Brain pericyte (primary cell): ENCODE data around the gene ATL1.
A peak's percentile ranks its signal among the peaks of the same experiment; 100 is the strongest.
"Not testable (repeated sequence)": the region's sequence is repeated elsewhere in the genome, so short reads cannot be mapped to it uniquely, and the experiment has no call there.

Experiments
- DNase-seq: peaks from one replicate; pipeline ENCODE4 v3.0.0-alpha.2; 2012; ENCODE audit warnings: low read depth, low spot score

The ATL1 gene

DNA sequence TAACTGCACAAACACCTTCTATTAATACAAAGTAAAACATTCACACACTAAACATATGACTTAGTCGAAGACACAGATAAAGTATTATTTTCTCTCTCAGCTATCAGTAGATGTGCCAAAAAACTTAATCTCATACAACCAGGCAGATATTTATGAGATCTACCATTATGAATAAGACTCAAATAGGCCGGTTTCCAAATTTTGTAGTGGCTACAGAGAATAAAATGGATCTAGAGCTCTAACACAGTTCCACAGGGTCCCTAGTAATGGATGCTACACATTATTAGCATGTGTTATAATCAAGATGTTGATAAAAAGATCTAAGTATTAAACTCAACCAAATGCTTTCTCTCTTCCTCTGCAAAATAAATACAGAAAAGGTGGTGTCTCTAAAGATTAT is 97.8 kb downstream of the ATL1 start:
- DNase-seq, result no peak

- DNase-seq, result peak; percentile 30
Measured at GRCh38 chr14:50658203-50658602, 98.3 kb downstream of the ATL1 start.

DNA sequence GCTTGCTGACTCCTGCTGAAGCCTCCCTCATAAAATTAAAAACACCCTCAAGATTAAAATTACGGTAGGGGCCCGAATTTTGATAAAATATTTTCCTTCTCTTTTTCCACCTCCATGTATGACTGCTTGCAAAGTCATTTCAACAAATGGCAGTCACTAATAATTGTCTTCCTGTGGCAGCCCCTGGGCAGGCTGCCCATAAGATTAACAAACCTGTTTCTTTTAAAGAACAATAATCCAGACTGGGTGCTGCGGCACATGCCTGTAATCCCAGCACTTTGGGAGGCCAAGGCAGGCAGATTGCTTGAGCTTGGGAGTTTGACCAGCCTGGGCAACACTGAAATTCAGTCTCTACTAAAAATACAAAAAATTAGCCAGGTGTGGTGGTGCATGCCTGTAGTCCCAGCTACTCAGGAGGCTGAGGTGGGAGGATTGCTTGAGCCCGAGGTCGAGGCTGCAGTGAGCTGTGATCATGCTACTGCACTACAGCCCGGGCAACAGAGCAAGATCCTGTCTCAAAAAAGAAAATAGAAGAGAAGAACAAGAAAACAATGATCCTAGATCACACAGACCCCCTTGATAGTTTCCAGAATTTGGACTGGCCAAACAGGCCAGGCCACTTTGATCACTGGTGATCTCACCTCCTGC is 99.5 kb downstream of the ATL1 start:
- DNase-seq, result no peak

DNA sequence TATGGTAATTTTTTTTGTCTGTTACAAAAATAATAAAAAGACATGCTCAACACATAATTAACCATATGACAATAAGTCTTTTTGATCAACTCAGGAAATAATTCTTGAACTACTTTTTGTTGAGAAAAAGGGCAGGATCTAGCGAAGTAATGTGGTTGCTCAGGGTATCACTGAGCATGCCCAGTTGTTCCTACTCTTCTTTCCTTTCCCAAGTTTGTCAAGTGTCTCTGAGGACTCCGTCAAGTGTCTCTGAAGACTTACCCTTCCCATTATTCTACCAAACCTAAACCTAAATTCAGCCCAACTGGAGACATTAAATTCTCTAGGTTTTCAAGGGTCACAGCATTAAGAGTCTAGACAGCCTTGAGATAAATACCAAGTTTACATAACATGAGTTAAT is 104.6 kb downstream of the ATL1 start:
- DNase-seq, result not testable (repeated sequence)

DNA sequence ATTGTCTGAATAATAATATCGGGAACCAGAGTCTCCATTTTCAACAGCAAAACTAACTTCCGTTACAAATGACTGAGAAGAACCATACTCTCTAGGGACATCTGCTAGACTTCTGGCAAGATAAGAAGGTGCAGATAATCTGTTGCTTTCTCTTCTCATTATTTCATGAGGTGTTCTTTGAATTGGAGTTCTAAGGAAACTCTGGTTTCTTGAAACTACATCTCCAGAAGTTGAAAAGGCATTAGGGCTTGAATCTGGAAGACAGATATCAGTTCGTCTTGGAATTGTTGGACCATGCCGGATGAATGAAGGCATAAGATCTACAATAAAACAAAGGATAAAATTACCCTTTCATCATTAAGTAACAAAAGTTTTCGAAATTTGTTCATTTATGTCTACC is 105.4 kb downstream of the ATL1 start:
- DNase-seq, result not testable (repeated sequence)

DNA sequence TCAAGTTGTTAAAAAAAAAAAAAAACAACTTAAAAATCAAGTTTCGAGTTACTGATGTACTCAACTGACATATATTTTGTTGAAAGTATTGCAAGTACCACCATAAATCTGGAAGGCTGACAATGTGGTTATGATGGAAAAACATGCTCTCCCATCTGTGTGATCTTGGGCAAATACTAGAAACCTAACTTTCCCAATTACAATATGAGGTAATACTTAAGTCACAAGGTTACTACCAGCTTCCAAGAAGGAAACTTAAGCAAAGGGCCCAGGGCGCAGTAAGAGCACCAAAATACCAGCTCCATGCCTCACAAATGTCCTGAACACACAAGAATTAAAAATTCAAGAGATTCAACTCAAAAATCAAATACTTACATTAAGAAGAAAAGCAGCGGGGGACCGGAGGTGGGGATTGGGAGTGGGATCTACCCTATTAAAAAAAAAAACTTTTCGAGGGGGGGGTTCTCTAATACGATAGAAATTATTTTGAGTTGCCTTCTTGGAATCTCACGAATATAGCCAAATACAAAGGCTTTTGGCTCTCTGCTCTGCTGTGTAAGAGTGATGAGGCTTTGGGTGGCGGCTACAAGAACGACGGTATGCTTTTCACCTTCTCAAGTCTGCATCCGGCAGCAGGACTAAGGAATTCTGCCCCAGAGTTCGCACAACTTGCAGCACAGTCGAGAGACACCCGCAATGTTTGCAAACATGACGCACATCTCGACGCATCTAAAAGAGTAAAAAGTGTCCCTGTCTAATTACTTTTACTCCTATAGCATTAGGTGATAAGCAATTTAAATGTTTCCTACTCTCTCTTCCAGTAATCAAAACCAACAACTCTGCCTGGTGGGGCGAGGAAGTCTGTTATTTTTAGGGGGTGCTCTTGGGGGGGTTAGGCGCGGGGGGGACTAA is 107.1 kb downstream of the ATL1 start:
- DNase-seq, result no peak

- DNase-seq, result no peak
Measured at GRCh38 chr14:50667684-50667995, 107.7 kb downstream of the ATL1 start.

- DNase-seq, result peak; percentile 56
Measured at GRCh38 chr14:50667996-50668825, 108.3 kb downstream of the ATL1 start, which contains the start of gene SAV1. Gene SAV1, minus strand, starts transcription at chr14:50668306. Its CDS starts 339 bp downstream, at chr14:50667967.

GRCh38 chr14:50668826-50669143 is 108.8 kb downstream of the ATL1 start:
- no peak for DNase-seq

GRCh38 chr14:50669441-50669986 is 109.6 kb downstream of the ATL1 start:
- DNase-seq, result no peak

- DNase-seq, result no peak
Measured at GRCh38 chr14:50670196-50670865, 110.4 kb downstream of the ATL1 start.

- DNase-seq, result no peak
Measured at GRCh38 chr14:50670866-50671256, 110.9 kb downstream of the ATL1 start.

DNA sequence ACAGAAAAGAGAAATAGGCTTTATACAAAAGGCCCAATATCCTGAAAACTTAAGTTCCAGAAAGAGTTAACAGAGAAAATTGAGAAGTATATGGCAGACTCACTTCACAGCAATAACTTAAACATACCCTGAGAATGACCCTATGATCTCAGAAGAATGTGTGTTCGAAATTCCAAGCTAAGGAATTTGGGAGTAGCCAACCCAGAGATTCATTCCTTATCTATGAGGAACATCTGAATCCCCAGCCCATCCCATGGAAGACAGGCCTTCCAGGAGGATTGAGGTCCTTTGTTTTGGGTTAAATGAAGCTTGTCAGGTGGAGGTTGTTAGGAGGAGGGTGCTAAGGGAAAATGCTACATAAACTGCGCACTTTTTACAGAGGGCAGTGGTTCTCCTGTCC is 115.7 kb downstream of the ATL1 start:
- DNase-seq, result no peak

- DNase-seq, result no peak
Measured at GRCh38 chr14:50676814-50677516, 117.0 kb downstream of the ATL1 start.

DNA sequence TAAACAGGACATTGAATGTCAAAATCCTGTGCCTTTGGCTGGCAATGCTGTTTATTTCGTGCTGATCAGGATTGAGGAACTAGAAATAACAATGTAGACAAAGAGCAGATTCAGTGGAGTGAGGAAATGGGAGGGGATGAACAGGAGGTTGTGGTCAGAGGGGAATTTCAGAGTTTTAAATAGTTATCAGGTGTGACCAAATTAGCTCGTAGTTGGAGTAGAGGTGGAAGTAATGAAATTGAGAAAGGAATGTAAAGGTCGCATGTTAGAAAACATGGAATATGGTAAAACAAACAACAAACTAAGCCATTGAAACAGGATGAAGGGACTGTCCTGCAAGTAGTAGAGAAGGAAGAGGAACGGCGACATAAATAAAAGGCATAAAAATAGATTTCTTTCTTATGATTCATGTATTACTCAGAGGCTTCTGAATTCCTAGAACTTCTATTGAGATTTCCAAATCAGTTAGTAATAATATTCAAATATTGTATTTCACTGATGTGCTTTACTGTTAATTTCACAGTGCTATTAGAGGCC is 117.7 kb downstream of the ATL1 start:
- no peak for DNase-seq

- DNase-seq, result no peak
Measured at GRCh38 chr14:50678163-50678562, 118.2 kb downstream of the ATL1 start.

DNA sequence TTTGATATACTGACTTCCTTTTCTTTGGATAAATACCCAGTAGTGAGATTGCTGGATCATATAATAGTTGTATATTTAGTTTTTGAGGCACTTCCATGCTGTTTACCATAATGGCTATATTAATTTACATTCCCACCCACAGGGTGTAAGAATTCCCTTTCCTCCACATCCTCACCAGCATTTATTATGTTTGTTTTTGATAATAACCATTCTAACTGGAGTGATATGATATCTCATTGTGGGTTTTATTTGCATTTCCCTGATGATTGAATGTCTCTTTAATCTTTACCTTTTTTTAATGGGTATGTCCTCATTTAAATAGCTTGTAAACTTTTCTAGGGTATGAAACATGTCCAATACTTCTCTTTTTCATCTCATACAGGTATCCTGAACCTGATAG is 119.7 kb downstream of the ATL1 start:
- no peak for DNase-seq
